SH-SY5Y (cell line): ENCODE data around the gene CACNA1H.

ENCODE experiments used
- GATA2 ChIP-seq: IDR thresholded peaks from 2 replicates; pipeline ENCODE4 v1.6.1; 2011; ENCODE audit warnings: mild to moderate bottlenecking, low read depth, low read length
- GATA3 ChIP-seq: IDR thresholded peaks from 2 replicates; pipeline ENCODE4 v1.6.1; 2011; ENCODE audit warnings: low read depth, mild to moderate bottlenecking, low read length, moderate library complexity

GRCh38 chr16:1124291-1124690 is 28.6 kb upstream of the CACNA1H start:
- no peak for TF ChIP-seq GATA3
- no peak for TF ChIP-seq GATA2
